ENCODE measurements around the gene LOXL4.
"Not testable (repeated sequence)": the region's sequence is repeated elsewhere in the genome, so short reads cannot be mapped to it uniquely, and the experiment has no call there.

Gene LOXL4

DNA sequence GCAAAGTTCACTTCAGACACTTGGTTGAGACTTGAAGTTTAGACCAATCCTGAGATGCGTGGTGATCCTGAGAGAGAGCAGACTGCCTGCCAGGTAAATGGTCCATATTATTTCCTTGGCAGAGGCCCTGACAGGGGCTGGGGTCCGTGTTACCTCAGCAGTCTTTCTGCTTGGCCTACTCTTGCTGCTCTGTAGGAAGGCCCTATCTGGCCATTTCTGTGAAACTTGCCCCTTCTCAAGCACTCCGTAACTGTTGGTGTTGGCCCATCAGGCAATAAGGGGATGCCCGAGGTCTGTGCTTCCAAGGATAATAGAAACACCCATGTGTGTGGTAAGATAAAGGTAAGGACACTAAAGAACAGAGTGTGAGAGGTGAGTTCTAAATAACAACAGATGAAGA, 20.0 kb downstream of the LOXL4 start:
- DNase-seq (ENCODE audit: insufficient read length, low spot score) (no peak), FAIRE-seq (no peak)

DNA sequence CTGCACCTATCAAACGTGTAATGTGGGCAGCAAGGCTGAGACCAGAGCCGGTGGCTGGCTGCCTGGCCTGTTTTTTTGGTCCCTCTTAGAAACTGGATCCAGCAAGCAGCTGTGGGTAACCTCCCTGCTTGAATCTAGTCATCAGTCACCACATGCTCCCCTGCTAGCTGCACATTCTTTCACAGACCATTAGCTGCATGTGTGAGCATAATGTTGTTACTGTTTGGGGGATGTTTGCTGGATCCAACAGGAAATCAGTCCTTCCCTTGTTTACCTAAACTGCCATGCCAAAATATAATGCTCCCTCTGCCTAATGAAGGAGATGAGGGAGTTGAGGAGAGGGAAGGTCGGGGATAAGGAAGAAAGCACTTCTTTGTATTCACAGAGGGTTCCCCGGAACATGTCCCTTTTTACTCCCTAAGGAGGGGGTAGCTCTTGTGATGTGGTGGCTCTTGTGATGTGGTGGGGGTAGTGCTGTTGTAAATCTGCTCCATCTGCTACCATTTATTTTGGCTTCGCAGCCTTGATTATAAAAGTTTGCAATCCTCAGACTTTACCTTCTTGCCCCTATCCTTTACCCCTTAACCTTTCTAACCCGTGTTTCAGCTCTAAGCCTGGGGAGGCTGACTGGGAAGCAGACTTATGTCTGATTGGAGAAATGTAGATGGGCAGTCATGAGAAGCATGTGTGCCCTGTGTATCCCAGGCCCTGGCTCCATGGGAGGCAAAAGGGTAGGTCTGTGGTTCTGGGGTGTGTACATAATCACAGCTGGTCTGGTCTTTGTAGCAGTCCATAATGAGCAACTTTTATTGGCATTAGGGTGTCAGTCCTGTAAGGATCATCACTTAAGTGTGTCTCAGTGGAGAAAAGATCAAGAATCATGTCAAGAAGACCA, 20.8 kb downstream of the LOXL4 start:
- no peak for FAIRE-seq
- no peak for DNase-seq (ENCODE audit: insufficient read length, low spot score)

DNA sequence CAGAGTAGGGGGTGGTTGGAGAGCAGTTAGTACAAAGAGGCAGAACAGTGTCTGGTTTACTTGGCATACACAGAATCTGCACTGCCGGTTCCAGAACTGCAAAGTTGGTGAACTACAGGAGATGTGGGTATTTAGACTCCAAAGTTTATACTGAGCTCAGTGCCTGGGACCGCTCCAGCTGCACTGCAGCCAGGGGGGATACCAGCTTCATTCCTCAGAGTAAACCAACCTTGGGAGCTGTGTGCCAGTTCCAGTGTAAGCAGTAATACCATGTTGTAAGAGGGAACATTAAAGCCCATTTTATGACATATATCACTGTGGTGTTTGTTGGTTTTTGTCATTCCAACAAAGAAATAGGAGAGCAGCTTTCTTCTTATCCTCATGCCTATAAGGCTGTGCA, 23.4 kb downstream of the LOXL4 start:
- no peak for FAIRE-seq
- no peak for DNase-seq (ENCODE audit: insufficient read length, low spot score)

DNA sequence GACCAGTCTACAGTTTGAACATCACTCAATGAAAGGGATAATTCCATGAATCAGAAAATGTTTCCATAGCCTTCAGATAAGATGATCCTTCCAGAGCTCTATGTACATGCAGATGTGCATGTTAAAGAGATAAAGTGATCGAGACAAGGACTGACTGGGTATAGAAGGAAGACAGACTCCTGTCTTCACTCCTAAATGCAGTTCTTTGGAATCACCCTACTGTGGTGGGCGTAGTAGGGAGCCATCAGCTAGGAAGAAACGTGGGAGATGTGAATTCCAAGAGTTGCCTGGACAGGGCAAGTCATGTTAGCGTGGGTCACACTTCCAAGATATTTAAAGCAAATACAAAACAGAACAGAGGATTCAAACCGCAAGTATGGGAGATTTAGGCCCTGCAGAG, 23.9 kb downstream of the LOXL4 start:
- FAIRE-seq (no peak), DNase-seq (ENCODE audit: insufficient read length, low spot score) (no peak)

DNA sequence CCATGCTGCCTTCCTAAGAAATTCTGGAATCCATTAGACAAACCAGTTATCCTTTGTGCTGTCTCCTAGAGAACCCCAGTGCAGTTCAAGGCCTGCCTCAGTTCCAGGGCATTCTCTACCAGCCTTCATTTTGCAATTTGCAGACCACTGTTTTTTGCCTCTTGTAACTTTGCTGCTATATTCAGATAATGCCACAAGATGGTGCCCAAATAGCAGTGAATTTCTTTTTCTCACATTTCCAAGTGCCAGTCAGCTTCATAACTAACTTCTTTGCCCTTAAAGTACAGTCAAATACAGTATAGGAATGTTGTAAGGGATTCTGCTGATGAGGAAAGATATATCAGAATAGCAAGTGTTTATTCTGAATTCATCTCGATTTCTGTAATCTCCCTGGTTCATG, 25.2 kb downstream of the LOXL4 start:
- DNase-seq (ENCODE audit: insufficient read length, low spot score) = no peak
- FAIRE-seq = no peak

DNA sequence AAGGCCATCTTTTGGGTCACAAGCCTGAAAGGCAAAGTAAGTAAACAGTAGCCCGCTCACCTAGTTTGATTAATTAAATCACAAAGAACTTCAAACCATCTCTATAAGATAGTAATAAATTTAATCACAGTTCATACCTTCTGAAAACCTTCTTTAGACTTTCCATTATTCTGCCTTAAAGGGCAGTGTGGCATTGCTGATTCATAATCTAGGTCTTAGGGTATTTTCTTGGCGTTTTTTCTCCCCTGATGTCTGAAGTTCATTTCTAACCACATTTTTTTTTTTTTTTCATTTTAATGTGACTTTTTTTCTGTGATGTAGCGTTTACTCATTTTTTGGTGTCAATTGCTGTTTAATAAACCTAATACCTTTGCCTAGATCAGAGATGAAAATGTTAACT, 27.5 kb downstream of the LOXL4 start:
- FAIRE-seq = no peak
- DNase-seq (ENCODE audit: insufficient read length, low spot score) = no peak

DNA sequence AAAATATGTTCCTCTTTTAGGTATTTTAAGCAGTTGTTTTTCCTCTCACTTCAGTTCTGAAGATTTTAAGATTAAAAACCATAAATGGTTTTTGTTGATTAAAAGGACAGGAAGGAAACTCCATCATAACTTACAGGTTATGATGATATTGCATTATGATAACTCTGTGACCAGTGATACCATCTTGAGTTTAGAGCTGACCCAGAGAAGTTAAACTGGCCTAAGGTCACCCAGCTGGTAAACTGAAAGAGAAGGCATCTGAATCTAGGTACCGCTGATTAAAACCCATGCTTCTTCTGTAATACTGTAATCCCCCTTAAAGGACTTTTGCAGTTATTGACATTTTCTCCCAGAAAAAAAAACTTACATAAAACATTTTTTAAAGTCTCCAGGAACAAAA, 29.6 kb downstream of the LOXL4 start:
- FAIRE-seq (no peak), DNase-seq (ENCODE audit: insufficient read length, low spot score) (no peak)

DNA sequence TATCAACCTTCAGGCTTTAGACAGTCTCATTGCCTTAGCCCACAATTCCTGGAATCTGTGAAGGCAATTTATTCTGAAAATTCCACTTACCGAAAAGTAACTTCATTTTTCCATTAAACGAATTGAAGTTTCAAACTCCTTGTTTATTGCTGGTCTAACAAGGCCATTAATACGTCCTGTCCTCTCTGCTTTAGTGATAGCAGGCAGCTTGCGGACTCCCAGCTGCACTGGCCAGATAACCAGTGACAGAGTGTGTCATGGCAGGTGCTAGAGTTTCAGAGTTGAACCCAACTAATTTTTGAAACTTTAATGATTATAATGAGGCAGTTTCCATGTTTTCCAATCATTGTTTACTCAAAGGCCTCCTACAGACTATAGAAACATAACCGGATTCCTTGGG, 31.1 kb downstream of the LOXL4 start:
- DNase-seq (ENCODE audit: insufficient read length, low spot score) = no peak
- FAIRE-seq = no peak

DNA sequence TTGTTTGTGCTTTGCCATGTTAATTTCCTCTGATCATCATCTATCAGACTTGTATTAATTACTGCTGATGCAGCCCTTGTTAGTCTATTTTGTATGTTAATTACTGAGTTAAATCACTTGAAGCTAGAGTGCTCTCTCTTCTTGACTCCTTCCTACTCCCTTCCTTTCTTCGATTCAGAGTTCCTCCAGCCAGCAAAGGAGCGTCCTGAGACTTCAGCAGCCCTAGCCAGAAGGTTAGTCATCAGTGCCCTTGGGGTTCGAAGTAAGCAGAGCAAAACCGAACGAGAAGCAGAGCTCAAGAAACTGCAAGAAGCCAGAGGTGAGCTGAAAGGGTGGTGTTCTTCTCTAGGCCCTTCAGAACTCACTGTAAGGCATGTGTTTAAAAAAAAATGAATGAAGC, 32.1 kb downstream of the LOXL4 start:
- no peak for DNase-seq (ENCODE audit: insufficient read length, low spot score)
- no peak for FAIRE-seq

DNA sequence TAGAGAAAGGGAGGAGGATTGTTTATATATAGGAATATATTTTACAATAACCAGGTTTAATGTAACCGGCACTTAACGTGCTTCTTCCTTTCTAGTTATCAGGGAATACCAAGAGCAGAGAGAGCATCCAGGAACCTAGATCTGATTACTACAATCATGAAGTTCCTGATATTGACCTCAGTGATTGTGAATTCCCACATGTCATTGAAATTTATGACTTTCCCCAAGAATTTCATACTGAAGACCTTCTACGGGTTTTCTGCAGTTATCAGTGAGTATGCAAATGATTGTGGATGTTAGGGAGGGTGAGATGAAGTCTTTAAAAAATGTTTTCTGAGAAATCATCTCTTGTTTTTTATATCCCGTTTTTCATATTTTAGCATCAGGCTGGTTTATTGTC, 36.6 kb downstream of the LOXL4 start:
- DNase-seq (ENCODE audit: insufficient read length, low spot score) (no peak), FAIRE-seq (no peak)

DNA sequence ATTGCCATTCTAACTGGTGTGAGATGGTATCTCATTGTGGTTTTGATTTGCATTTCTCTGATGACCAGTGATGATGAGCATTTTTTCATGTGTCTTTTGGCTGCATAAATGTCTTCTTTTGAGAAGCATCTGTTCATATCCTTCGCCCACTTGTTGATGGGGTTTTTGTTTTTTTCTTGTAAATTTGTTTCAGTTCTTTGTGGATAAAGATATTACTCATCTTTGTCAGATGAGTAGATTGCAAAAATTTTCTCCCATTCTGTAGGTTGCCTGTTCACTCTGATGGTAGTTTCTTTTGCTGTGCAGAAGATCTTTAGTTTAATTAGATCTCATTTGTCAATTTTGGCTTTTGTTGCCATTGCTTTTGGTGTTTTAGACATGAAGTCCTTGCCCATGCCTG, 39.7 kb downstream of the LOXL4 start:
- not testable (repeated sequence) for FAIRE-seq

DNA sequence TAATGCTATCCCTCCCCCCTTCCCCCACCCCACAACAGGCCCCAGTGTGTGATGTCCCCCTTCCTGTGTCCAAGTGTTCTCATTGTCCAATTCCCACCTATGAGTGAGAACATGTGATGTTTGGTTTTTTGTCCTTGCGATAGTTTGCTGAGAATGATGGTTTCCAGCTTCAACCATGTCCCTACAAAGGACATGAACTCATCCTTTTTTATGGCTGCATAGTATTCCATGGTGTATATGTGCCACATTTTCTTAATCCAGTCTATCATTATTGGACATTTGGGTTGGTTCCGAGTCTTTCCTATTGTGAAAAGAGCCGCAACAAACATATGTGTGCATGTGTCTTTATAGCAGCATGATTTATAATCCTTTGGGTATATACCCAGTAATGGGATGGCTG, 40.3 kb downstream of the LOXL4 start:
- not testable (repeated sequence) for FAIRE-seq

More for the DNA sequence above, 39.7 kb downstream of the LOXL4 start:
- DNase-seq (ENCODE audit: insufficient read length, low spot score) = not testable (repeated sequence)

DNA sequence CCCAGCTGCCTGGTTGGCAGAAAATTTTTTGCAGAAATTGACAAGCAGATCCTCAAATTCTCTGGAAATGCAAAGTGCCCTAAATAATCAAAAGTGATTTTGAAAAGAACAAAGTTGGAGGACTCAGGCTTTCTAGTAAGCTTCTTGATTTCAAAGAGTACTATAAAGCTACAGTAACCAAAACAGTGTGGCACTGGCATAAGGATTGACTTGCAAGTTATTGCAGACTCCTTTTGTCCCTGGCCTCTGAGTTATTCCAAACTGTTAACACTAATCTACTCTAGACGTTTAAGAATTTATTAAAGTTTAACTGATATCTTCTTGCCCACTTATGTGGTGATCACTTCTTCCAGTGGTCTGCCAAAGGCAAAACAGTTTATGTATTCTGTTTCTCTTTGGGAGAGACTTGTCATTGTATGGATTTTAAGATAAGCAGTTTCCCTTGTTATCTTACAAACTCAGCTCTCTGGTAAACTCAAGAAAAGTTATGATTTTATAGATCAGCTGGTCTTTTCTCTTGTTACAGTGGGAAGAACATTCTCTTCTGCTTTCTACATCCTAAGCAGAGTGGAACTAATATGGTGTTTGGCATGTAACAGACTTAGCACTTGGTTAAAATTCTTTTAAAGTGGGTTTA, 41.4 kb downstream of the LOXL4 start:
- FAIRE-seq = peak; percentile 40
- no peak for DNase-seq (ENCODE audit: insufficient read length, low spot score)

More for the DNA sequence above, 40.3 kb downstream of the LOXL4 start:
- not testable (repeated sequence) for DNase-seq (ENCODE audit: insufficient read length, low spot score)

DNA sequence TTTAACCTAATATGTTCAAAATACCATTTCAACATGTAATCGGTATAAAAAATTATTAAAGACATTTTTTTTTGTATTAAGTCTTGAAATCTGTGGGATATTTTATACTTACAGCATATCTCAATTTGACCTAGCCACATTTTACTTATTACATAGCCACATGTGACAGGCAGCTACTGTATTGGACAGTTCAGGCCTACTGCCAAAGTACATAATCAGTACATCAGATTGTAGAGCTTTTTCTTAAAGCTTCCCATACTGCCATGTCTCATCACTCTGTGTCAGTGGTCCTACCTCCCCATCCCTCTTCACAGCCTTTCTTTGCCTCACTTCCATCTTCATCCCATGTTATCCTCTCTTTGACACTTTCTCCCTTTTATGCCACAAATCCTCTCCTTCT, 43.0 kb downstream of the LOXL4 start:
- DNase-seq (ENCODE audit: insufficient read length, low spot score) (no peak), FAIRE-seq (no peak)

DNA sequence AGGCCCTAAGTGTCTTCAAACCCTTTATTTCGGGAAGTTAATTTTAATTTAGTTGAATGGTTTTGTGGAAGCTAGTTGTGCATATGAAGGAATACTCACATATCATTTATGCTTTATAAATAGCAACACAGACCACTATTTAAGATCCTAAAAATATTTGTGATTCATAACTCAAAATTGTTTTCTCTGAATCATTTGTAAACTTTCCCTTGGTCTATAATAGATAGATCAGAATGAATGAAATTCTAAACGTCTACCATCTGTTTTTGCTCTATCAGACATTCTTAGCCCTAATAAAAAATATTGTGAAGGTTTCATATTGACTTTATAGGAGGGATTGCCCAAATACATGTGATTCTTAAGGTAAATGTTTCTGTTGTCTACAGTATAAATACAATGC, 43.5 kb downstream of the LOXL4 start:
- DNase-seq (ENCODE audit: insufficient read length, low spot score) = no peak
- FAIRE-seq = no peak

DNA sequence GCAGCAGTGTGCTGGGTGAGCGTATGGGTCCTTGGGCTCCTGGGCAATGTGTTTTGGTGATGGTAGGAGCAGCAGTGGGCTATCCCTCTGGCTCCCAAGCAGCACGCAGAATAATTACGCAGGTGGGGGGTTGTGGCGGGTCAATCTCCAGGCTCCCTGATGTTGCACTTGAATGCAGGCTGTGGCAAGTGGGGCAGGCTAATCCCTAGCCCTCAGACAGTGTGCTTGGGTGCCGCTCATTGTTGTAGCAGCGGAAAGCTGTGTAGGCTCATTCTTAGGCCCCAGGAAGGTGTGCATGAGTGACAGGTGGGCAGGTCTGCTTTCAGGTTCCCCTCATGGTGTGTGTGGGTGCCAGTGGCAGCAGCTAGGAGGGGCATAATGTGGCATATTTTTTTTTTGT, 44.1 kb downstream of the LOXL4 start:
- DNase-seq (ENCODE audit: insufficient read length, low spot score) (no peak), FAIRE-seq (no peak)

DNA sequence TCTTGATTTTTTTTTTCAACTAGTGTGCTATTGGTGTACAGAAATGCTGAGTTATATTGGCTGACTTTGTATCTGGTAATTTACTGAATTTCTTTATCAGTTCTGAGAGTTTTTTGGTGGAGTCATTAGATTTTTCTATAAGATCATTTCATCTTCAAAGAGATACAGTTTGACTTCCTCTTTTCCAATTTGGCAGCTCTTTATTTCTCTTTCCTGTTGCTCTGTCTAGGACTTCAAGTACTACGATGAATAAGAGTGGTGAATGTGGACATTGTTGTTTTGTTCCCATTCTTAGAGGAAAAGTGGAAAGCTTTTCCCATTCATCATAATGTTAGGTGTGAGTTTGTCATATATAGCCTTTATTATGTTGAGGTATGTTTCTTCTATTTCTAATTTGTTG, 50.2 kb downstream of the LOXL4 start:
- DNase-seq (ENCODE audit: insufficient read length, low spot score) (no peak), FAIRE-seq (no peak)

DNA sequence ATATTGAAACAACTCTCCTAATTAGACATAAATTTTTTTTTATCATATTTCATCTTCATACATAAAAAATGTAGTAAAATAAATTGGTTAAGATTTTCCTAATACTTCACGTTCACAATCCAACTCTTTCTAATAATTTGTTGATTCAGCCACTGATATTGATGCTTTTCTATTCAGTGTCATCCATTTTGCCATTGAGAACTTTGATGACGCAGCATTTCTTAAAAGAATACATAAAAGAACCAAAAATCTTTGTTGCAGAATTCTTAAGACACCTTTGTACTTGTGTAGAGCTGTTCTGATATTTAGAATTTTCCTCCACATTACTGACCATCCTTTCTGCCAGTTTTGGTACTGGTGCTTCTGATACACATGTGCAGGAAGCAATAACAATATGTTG, 52.6 kb downstream of the LOXL4 start:
- no peak for DNase-seq (ENCODE audit: insufficient read length, low spot score)
- FAIRE-seq = no peak

DNA sequence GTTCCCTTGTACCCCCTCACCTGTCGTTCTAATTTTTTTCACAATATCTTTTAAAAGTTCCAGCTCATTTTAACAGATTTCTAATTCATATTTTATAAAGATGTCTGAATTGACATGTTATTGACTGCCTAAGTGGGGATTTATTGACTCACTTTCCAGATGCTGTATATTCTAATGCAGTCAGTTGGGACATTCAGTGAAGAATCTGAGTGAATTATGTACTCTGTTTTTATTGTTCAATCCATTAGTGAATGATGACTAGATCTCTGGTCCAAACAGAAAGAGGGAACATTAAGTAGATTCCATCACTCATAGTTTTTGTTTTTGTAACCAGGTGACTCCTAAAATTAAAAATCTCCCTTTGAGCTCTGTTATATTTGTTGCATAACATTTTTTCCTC, 54.3 kb downstream of the LOXL4 start:
- no peak for FAIRE-seq

DNA sequence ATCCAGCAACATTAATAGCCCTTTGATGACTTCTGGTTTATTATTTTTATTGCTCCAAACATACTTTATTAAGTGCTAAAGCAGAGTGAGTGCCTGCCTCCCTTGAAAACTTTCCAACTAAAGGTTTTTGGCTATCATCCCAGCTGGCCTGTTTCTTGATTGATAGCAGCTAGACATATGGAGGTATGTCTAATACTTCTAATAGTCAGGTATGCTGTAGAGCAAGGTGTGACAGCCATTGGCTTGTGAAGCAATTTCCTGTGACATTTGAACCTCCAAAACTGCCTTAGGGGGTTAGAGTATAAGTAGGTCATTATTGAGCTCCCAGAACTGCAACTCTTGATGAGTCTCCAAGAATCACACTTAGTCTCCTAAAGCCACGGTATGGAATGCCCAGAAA, 55.8 kb downstream of the LOXL4 start:
- FAIRE-seq = no peak
- DNase-seq (ENCODE audit: insufficient read length, low spot score) = no peak

More for the DNA sequence above, 54.3 kb downstream of the LOXL4 start:
- no peak for DNase-seq (ENCODE audit: insufficient read length, low spot score)

DNA sequence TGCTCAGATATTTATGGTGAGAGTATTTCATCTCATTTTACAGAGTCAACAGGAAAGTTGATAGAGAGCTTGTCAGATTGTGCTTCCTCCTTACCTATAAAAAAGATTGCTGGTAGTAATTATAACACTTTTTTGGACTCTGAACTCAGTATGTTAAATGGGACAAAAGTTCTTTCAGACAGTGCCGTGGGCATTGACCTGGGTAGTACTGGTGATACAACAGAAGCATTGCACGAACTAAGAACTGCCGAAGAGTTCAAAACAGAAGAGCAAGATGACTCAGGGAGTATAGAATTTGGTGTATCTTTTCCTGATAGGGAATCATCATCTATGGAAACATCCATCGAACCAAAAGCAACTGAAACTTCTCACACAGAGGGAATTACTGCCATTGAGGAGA, 58.6 kb downstream of the LOXL4 start:
- DNase-seq (ENCODE audit: insufficient read length, low spot score) = no peak
- FAIRE-seq = no peak

DNA sequence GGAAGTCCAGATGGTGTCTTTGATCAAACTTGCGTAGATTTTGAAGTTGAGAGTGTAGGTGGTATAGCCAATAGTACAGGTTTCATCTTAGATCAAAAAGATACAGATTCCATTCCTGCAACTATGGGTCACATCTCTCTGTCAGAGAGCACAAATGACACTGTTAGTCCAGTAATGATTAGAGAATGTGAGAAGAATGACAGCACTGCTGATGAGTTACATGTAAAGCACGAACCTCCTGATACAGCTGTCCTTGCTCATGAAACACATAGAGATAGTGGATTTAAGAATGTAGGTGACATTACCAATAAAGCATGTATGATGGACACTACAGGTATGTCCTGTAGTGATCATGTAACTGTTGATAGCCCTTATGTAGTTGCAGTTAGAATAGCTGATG, 59.1 kb downstream of the LOXL4 start:
- DNase-seq (ENCODE audit: insufficient read length, low spot score) (no peak), FAIRE-seq (no peak)

Measured in GM19239 (cell line).